AG04450 (cell line): ENCODE results near the gene APEX2. TPM values are rescaled to one million over a fixed set of nuclear protein-coding genes. Genes with fewer than 3 reads are reported as not detected.

Experiments used
- CTCF ChIA-PET: fragments of 300-600, 350-600 bp; formaldehyde crosslinking; extraction: SDS; loops from one replicate; lab custom pipeline; 2022; ENCODE audit warnings: antibody characterized with exemption, inconsistent platforms; lab: Charles Lee
- POLR2A ChIA-PET: fragments of 350-600 bp; formaldehyde crosslinking; extraction: SDS; loops from one replicate; lab custom pipeline; 2021; ENCODE audit warnings: antibody characterized with exemption, inconsistent platforms; lab: Yijun Ruan, JAX
- DNase-seq: peaks from one replicate; pipeline ENCODE4 v3.0.0-alpha.2; 2011; ENCODE audit warnings: low read depth, low spot score
- H3K27ac ChIP-seq: one replicate; pipeline ENCODE4 v1.5.1; 2012; ENCODE audit warnings: low read depth, low read length, control low read depth
- H3K27me3 ChIP-seq: one replicate; pipeline ENCODE4 v1.6.0; 2012; ENCODE audit warnings: low read length; ENCODE audit not compliant: control insufficient read depth, insufficient read depth
- H3K4me3 ChIP-seq: 2 replicates; pipeline ENCODE4 v1.5.1; 2011; ENCODE audit warnings: mild to moderate bottlenecking, low read depth, low read length, control low read depth
- H3K9me3 ChIP-seq: 2 replicates; pipeline ENCODE4 v1.5.1; 2012; ENCODE audit warnings: low read length; ENCODE audit not compliant: control insufficient read depth, insufficient read depth
- polyA plus RNA-seq: library from polyadenylated mRNA; depleted of rRNA; stranded (reverse); fragments of >200 nt; gene quantifications from 2 replicates; pipeline ENCODE4 v1.2.3, GENCODE V29; 2011
- TF ChIP-seq, protein P1 (sequence below): IDR thresholded peaks from 2 replicates; pipeline ENCODE4 v1.5.1; 2011; ENCODE audit warnings: low read depth, low read length, control low read depth, inconsistent platforms

APEX2 gene
- polyA plus RNA-seq, 1 experiment: 15.0 TPM

DNA sequence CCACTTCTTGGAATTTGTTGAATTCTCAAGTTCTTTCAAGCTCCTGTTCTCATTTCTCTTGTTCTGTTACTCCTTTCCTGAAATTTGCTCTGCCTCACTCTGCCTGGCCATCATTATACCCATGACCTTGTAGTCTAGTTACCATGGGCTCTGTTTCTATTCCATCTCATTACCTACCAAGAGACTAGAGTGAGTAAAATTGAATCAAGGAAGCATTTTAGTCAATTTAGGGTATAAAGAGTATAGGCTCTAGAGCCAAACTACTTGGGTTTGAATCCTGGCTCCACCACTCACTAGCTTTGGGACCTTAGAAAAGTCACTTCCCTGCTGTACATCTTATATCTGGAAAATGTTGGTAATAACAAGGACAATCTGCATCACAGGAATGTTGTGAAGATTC is 28.4 kb downstream of the APEX2 start:
- H3K4me3 ChIP-seq: no peak overlapping the region
- H3K9me3 ChIP-seq: no peaks in the 10 kb centered on the region
- H3K27me3 ChIP-seq: no peaks in the 10 kb centered on the region
- no peak overlapping the region for H3K27ac ChIP-seq
- CTCF ChIA-PET: no interaction called here
- POLR2A ChIA-PET: no interaction called here
- TF ChIP-seq, protein P1, sequence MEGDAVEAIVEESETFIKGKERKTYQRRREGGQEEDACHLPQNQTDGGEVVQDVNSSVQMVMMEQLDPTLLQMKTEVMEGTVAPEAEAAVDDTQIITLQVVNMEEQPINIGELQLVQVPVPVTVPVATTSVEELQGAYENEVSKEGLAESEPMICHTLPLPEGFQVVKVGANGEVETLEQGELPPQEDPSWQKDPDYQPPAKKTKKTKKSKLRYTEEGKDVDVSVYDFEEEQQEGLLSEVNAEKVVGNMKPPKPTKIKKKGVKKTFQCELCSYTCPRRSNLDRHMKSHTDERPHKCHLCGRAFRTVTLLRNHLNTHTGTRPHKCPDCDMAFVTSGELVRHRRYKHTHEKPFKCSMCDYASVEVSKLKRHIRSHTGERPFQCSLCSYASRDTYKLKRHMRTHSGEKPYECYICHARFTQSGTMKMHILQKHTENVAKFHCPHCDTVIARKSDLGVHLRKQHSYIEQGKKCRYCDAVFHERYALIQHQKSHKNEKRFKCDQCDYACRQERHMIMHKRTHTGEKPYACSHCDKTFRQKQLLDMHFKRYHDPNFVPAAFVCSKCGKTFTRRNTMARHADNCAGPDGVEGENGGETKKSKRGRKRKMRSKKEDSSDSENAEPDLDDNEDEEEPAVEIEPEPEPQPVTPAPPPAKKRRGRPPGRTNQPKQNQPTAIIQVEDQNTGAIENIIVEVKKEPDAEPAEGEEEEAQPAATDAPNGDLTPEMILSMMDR: no peak
- no peak for DNase-seq

- no peaks in the 10 kb centered on the region for H3K9me3 ChIP-seq
- H3K4me3 ChIP-seq: no peak overlapping the region
- ChIA-PET CTCF (no interaction called here), POLR2A (no interaction called here)
- no peak for DNase-seq
- TF ChIP-seq, protein P1: no peak
- no peak overlapping the region for H3K27ac ChIP-seq
- H3K27me3 ChIP-seq: no peaks in the 10 kb centered on the region
These were observed 29.1 kb downstream of the APEX2 start for GRCh38 chrX:55029291-55029690.

- Histone ChIP-seq H3K27me3 (no peaks in the 10 kb centered on the region), H3K27ac (no peak within 1 kb of the TSS), H3K9me3 (no peaks in the 10 kb centered on the region), H3K4me3 (no peak within 1 kb of the TSS)
- TF ChIP-seq, protein P1: no peak
- POLR2A ChIA-PET: no interaction called here
- CTCF ChIA-PET: no interaction called here
- DNase-seq: no peak
These were observed 30.4 kb downstream of the APEX2 start, which contains the start of gene ALAS2 for GRCh38 chrX:55030271-55031205. Gene ALAS2 (minus strand): TSS chrX:55030977. CDS start chrX:55026000, 4,977 bp downstream.

DNA sequence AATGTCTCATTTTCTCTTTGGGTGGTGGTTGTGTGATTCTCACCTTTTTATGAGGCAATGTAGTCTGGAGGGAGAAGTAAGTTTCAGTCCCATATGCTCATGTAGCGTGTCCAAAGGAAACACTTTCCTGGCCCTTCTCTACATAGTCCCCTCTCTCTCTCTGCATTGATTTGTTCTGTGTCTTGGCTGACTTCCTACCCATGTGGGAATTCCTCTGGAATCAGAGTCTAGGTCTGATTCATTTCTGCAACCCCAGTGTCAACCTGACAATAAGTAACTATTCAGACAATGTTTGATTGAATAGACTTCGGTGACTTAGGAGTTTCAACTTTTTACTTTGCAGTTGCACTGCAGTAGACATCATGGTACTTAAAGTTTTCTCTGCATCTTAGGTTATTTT is 33.3 kb downstream of the APEX2 start:
- no peak overlapping the region for H3K27ac ChIP-seq
- no peak for DNase-seq
- H3K27me3 ChIP-seq: no peaks in the 10 kb centered on the region
- H3K9me3 ChIP-seq: no peaks in the 10 kb centered on the region
- CTCF ChIA-PET: no interaction called here
- TF ChIP-seq, protein P1: no peak
- POLR2A ChIA-PET: no interaction called here
- H3K4me3 ChIP-seq: no peak overlapping the region

GRCh38 chrX:55039471-55039870 is 39.3 kb downstream of the APEX2 start:
- POLR2A ChIA-PET: no interaction called here
- no peak overlapping the region for H3K4me3 ChIP-seq
- DNase-seq: no peak
- no peaks in the 10 kb centered on the region for H3K27me3 ChIP-seq
- no peak overlapping the region for H3K27ac ChIP-seq
- CTCF ChIA-PET: no interaction called here
- no peaks in the 10 kb centered on the region; the same call in 1 of the 2 replicates for H3K9me3 ChIP-seq
- TF ChIP-seq, protein P1: no peak
